CD4-positive, alpha-beta T cell treated with Interleukin-6 for 4 hours (primary cell): ENCODE data around the gene FAM180A.
"Not testable (repeated sequence)": the region's sequence is repeated elsewhere in the genome, so short reads cannot be mapped to it uniquely, and the experiment has no call there.

Experiments
- DNase-seq: peaks from one replicate; pipeline ENCODE4 v3.0.0-alpha.2; 2020; ENCODE audit warnings: mixed read lengths

FAM180A gene

DNA sequence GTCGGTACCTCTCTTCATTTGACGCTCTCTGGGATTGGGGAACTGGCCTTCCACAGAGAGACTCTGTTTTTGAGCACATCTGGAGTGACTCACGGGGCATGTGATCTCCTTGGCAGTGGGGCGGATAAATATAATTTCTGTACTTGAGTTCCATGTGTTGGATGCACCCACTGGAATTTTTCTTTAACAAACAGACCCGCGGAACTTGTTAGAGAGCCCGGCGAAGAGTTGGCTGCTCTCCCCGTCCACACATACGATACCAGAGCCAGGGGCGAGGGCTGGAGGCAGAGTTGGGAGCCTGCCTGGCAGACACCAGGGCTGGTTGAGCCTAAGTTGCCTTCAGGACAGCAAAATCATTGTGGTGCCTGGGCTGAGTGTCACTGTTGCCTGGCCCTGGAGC is at the start of gene FAM180A:
Gene FAM180A (minus strand): TSS at position 44 of the 400 bp plus-strand sequence. CDS start 233 bp downstream, outside the sequence.
- DNase-seq = no peak

DNA sequence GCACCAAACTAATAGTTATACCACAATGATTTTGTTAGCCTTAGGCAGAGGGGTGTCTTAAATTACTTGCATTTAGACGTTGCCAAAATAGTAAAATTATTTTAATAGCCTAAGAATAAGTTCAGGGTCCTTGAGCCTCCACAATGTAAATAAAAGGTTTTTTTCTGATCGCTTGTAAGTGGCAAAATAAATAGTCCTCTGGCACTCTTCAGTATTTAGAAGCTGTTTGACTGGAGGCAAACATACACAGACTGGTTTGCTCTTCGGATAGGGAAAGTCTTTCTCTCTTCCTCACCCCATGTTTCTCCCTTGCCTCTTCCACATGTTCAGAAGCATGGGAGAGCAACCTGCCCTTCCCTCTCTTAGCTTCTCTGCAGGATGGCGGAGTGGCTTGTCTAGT is 49.5 kb upstream of the FAM180A start:
- no peak for DNase-seq

DNA sequence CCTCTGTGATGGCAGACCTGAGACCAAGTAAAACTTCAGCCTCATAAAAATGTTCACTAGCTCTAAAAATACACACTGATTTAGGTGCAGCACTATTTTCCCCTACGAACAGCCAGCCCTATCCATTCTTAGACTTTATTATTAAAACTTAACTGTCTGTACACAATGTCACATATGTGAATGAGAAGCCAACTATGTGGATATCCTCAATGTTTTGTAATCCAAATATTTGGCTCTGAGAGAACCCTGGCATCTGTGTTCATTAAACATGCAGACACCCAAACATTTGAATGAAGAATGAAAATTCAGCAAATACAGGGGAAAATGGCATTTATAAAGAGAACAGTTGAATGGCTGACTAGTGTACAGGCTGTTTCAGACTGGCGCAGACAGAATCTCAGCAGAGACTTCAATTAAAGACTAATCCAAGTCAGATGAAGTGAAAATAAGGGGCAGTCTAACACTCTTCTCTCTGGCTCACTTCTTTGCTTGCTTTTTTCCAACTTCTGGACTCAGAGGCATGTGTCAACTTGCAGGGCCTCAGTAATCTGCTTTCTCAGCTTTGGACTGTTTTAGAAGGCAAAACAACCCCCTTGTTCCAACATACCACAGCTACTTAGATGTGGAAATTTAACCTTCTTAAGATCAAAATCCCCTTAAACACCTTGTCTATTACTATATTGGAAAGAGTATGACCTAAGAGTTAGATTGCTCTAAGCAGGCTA is 47.4 kb upstream of the FAM180A start:
- no peak for DNase-seq

DNA sequence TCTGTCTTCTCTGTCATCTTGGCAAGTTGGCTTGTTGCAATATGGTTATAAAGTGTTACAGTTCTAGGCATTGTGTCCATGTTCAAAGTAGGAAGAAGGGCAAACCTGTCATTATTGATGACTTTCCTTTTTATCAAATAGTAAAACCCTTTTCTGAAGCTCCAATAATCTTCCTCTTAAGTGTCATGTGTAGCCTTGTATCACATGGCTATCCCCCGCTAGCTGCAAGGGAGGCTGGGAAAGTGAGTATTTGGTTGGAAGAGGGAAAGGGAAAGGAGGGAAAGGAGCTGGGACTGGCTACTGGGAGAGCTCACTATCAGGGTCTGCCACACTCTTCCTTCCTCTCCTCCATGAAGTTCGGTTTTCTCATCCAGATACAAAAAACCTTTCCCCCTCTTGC is 45.2 kb upstream of the FAM180A start:
- DNase-seq = no peak

DNA sequence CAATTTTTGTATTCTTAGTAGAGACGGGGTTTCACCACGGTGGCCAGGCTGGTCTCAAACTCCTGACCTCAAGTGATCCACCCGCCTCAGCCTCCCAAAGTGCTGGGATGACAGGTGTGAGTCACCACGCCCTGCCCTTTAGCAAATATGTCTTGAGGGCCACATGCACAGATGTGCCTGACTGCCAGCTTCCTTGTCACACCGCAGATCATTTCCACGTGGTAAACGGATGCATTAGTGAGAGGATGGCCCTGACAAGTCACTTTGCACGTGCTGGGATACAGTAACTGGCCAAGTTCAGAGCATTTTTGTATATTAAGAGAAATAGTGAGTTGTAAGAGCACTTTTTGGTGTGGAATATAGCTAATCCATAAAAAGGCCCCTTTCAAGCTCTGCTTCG is 44.3 kb upstream of the FAM180A start:
- no peak for DNase-seq

DNA sequence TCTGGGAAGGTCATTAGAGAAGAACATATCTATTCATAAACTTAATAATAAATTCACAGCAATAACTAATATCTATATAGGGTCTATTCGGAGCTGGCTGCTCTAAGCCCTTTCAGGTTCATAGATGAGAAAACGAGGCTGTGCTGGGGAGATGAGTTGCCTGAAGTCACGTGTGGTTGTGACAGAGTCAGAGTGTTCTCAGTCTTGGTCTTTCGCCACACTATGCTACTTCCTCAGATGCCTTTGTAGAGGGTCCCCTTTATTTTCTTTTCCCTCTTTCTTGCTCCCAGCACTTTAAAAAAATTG is 43.7 kb upstream of the FAM180A start:
- no peak for DNase-seq

DNA sequence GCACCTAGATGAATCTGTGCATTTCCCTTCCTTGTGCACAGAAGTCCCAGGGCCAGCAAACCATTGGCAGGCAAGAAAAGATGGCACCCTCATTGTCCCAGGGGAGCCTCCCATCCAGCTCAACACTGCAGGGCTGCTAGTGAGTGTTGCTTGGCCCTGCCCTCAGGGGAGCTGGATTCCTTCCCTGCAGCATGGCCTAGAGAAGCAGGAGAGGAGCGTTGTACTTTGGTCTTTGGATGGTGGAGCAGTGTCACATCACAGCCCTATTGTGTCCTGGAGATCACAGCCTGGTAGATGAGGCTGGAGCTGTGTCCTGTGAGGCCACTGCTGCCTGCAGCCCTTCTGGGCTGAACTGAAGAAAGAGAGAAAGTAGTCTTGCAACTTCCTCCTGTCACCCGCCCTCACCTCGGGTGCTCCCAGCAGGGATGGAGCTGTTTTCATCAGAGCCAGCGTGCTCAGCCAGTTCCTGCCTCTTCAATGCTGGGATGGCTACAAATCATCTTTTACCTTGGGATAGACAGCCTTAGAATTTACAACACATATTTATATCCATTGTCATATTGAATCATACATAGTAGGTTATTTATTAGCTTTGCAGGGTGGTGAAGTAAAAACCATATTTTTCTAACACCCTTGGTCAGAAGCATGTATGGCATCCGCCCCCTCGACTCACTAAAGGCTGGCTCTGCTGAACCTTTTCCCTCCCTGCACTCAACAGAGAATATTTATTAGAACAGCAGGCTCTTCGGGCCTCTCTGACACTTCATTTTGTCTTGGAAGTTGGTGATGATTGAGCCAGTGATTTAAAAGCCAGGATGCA is 43.1 kb upstream of the FAM180A start:
- no peak for DNase-seq

DNA sequence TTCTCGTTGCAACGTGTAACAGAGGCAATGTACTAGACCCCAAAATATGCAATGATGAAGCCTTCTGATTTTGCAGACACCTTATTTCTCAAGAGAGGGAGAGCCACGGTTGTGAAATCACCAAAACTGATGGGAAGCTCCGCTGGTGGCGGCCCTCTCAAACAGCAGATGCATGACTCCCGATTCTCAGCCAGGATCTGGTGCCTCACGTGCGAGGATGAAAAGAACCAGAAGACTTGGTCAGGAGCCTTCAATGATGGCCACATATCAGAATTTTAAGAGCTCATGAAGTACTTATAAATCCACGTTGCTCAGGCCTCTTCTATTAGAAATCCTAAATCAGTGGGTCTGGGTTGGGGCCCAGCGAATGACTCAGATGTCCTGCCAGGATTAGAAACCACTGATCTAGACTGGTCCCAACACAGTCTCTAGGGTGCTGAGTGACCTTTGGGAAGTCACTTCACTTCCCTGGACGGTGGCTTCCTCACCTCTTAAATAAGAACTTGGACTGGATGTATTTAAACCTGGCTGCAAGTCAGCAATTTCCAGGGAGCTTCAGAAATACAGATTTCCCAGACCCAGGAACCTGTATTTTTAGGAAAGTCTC is 41.9 kb upstream of the FAM180A start:
- no peak for DNase-seq

DNA sequence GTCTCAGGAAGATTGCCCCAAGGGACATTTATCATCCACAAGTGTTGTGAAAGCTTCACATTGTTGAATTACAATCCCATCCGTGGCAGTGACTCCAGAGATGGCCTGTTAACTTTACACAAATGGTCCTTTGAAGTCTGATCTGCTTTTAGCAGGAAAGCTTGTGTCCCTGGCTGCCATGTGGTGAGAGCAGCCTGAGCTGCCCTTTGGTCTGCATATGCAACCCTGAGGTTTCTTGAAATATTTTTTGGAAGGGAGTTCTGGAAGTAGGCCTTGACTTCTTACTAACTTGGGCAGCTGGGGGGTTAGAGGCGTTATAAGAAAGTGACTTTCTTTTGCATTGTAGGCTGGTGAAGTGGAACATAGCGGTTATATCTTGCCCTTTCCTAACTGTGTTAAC is 41.3 kb upstream of the FAM180A start:
- no peak for DNase-seq

DNA sequence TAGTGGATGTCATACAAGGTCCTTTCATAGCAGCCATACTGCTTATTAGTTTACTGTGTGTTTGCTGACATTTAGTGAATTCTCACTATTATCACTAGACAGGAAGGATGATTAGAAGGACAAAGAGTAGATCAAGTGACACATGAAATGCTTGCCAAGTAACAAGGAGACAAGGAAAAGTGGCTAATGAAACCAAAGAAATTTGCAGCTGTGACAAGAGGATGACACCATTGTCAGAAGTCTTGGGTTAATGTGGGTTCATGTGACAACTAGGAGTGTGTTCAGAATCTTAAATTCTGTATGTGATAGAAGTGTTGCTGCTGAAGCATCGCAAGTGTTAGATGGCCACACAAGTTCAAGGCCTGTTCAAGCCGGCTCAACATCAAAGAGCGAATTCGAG is 40.8 kb upstream of the FAM180A start:
- DNase-seq = no peak

DNA sequence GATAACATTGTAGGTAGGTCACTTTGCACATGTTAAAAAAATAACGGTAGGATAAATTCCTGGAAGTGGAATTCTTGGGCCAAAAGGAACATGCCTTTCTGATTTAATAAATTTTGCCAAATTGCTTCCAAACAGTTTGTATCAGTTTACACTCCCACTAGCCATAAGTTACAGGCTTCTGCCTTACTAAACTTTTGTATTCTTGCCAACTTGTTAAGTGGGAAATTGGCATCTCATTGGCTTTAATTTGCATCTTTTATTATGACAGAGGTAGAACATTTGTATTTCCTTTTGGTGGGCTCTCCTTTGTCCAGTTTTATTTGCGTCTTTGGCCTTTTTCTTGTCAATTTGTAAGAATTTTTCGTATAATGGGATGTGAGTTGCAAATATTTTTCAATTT is 38.3 kb upstream of the FAM180A start:
- DNase-seq = no peak

DNA sequence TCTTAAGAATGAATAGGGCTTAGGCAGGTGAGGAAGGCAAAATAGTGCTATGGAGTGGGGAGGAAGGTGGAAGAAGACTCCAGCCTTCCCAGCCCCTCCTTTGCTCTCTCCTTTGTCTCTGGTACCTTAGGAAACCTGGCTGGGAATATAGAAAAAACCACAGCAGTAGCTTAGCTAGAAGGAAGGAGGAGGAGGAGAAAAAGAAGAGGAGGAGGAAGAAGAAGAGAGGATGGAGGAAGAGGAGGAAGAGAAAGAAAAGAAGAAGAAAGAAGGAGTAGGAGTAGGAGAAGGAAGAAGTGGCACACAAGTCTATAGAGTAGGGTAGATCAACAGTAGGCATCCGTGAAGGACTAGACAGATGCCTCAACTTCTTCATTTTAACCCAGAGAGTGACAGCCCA is 36.5 kb upstream of the FAM180A start:
- DNase-seq = no peak

DNA sequence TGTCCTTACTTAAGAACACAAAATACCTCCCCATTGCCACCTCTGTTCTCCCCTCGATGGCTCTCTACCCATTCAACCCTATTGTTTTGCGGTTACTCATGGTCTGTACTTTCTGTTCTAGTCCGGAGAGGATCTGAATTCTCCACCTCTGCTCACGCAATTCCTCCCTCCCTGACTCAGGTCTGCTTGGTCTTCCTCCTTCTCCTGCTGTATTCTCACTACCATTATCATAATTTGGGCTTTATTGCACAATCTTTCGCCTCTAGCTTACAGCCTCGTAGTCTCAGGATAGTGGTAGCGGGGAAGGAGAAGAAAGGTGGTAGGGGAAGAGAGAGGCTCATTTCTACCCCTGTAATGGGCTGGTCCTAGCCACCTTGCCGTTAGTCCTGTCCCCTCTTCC is 35.4 kb upstream of the FAM180A start:
- no peak for DNase-seq

DNA sequence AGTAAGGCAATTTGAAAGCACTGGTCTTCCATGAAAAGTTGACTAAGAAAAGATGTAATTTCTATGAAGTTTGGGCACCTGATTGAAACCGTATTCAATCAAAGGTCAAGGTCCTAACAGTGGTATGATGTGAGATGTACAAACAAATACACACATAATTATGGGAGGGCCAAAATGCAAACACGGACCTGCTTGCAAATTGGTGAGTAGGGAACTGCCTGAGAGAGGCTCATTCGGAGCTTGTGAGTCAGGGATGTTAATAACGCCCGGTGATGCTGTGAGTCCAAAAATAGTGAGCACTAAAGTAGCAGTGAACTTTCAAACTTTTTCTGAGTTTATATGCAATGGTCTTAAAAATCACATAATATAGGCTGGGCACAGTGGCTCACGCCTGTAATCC is 34.2 kb upstream of the FAM180A start:
- no peak for DNase-seq

DNA sequence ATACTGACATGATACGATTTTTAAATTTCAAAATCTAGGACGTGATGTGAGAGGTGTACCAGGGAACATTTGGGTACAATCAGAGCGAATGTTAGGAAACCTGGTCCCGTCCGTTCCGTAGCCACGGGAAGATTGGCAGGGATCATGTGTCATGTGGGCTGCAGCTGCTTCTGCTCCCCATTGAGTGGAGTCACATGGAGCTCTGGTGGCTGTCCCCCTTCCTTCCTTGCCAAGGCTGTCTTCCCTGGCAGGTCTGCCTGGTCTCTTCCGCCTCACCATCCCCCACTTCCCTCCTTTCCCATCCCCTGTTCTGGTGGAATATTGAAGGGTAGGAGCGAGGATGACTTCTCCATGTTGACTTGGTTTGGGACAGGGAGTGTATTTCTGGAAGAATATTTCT is 33.8 kb upstream of the FAM180A start:
- no peak for DNase-seq

DNA sequence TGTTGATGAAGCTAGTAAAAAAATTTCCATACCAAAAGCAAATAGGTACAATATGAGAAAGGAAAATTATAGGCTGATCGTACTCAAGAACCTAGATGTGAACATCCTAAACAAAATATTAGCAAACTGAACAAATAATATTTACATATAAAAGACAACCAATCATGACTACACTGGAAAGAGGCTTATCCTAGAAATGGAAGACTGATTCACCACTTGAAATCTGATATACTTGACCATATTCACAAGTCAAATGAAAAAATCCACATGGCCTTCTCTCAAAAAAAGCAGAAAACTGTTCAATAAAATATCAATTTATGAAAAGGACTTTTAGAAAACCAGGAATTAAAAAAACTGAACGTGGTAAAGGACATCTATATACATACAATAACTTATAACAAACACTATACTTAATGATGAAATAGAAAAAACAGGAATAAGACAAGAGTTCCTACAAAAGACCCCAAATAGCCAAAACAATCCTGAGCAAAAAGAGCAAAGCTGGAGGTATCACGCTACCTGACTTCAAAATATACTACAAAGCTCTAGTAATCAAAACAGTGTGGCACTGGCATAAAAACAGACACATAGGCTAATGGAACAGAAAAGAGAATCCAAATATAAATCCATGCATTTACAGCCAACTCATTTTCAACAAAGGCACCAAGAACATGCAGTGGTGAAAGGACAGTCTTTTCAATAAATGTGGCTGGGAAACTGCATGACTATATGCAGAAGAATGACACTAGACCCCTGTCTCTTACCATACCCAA is 29.2 kb upstream of the FAM180A start:
- DNase-seq = no peak

DNA sequence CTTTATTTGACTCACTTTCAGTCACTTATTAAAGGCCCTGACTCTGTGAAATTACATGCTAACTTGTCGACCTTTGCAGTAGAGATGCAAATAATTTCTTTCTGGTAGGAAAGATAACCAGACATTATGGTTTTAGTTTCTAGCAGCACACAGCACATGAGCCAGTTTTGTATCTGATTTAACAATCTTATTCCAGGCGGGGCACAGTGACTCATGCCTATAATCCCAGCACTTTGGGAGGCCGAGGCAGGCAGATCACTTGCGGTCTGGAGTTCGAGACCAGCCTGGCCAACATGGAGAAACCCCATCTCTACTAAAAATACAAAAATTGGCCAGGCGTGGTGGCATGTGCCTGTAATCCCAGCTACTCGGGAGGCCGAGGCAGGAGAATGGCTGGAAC is 27.3 kb upstream of the FAM180A start:
- DNase-seq = not testable (repeated sequence)

DNA sequence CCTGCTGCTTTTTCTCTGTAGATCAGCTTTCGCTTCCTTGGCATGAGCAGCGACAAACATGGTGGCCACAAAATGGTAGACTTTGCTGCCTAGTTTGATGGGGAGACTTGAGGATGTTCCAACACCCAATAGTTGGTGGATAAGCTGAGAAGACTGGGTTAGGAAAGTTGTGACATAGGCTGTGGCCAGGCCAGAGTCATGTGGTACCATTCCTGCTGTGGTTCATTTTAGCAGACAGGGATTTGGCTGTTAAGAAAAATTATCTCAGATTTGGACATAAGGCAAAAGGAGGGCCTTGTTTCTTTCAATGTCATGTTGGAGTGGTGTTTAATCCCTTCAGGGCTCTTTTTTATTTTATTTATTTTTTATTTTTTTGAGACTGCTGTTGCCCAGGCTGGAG is 26.6 kb upstream of the FAM180A start:
- DNase-seq = no peak

DNA sequence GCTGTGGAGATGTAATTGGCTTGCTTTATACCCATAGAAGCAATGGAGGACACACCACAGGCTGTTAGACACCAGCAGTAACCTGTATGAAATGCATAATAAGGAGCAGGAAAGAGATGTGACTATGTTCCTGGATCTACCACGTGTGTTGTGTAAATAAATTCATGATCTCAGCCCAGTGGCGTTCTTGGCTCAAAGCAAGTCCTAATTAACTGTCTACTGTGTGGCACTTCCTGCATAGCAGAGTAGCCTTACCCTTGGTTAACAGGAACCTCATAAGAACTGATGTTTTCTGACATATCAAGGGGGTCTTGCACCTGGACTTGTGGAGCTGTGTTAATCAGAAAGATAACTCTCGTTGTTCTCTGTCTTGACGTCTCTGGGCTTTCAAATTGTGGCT is 25.7 kb upstream of the FAM180A start:
- DNase-seq = no peak

DNA sequence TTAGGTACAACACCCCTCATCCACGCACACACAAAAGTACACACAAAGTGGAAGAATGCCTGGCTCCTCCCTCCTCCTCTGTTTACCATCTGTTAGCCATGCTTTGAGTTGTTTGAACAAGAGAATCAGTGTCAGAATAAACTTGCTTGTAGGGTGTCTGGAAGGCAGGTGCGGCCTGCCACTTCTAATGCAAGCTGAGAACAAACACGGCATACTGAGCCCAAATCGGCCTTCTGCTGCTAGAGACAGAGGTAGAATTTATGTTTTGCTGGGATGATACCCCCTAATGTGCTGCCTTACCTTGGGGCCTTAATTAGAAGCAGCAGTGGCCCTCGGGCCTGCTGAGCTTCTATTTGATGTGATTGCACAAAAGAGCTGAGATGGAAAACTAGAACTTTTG is 24.9 kb upstream of the FAM180A start:
- DNase-seq = no peak

DNA sequence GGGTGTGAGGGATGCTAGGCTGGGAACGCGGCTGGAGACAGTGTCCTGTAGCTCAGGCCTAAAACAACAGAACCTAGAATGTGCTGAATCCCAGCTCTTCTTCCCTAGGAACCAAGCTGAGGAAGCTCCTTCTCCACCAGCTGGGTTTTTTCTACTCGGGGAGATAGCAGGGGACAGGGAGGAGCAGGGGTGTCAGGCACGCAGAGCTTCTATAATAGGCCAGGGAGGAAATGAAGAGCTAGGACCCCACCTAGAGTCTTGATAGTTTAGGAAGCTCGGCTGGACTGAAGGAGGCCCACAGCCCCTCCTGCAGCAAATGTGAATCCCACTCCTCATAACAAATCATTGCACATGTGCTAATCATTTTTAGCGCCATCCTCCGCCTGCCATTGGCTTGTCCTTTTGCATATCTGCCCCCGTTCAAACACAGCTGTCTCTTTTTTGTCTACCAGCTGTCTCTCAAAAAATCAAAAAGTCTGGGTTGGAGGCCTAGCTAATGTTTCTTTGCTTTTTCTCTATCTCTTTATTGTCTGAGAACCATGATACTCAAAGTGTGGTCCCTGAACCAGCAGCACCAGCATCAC is 24.1 kb upstream of the FAM180A start:
- DNase-seq = no peak

DNA sequence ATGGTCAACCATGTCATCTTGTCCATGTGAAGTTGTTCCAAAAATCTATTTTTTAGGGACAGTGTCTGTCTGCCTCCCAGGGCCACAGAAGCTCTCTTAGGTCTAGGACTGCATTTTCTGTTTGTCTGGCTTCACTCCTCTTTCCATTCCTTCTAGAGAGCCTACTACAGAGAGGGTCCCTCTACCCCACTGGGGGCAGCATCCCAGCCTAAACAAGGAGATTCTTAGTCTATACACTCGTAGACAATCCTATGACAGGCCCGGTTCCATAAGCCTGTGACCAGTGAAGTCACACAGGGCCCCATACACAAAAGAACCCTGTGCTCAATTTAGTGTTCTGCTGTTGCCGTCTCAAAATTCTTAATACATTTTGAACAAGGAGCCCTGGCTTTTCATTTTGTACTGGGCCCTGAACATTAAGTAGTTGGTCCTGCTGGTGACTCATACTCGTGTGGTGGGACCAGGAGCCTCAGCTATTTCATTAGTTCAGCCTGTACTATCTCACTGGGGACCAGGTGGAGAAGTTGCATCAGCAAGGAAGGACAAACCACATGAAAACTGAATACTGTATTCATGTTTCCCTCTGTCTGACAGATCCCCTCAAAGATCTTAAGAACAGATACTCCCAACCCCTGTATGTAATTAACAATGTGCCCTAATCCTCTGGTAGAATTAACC is 23.5 kb upstream of the FAM180A start:
- no peak for DNase-seq

DNA sequence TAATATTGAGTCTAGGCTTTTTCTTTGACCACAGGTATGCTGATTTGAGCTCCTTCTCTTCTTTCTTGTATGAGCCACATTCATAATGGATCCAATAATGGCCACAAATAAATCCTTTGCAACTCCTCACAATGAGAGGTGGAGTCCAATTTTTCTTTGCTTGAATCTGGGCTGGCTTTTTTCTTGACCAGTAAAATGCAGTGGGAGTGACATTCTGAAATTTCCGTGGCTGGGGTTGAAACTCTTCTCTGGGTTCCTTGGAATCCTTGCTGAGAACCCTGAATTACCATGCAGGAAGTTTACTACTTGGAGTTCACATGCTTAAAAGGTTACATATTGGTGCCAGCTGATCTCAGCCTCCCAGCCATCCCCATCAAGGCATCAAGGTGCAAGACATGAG is 22.4 kb upstream of the FAM180A start:
- no peak for DNase-seq
